Stomach smooth muscle (tissue), 2 donors: Measurements from ENCODE around the gene LIPF.

Experiments used
- H3K27ac ChIP-seq: one replicate; pipeline ENCODE4 v1.7.0; 2013; ENCODE audit warnings: mild to moderate bottlenecking, low read length, inconsistent platforms
- H3K27me3 ChIP-seq, 2 donors: one replicate each; pipeline ENCODE4 v1.7.0; 2013; ENCODE audit warnings: low read length in 2 of 2; ENCODE audit not compliant: insufficient read depth in 2 of 2, control insufficient read depth in 1 of 2
- H3K36me3 ChIP-seq, 2 donors: one replicate each; pipeline ENCODE4 v1.7.0; 2013; ENCODE audit warnings: low read length in 2 of 2; ENCODE audit not compliant: control insufficient read depth in 2 of 2, insufficient read depth in 2 of 2
- H3K4me1 ChIP-seq: one replicate; pipeline ENCODE4 v1.7.0; 2013; ENCODE audit warnings: low read length; ENCODE audit not compliant: control insufficient read depth, insufficient read depth
- H3K4me3 ChIP-seq, 2 donors: one replicate each; pipeline ENCODE4 v1.7.0; 2013; ENCODE audit warnings: low read length in 2 of 2
- H3K9ac ChIP-seq, 2 donors: one replicate each; pipeline ENCODE4 v1.7.0; 2013; ENCODE audit warnings: low read length in 2 of 2, mild to moderate bottlenecking in 1 of 2
- H3K9me3 ChIP-seq, 2 donors: one replicate each; pipeline ENCODE4 v1.7.0; 2013; ENCODE audit warnings: low read length in 2 of 2; ENCODE audit not compliant: control insufficient read depth in 2 of 2
- donor health status: healthy.
- donor health status: Pancreatic carcinoma.

Gene LIPF

GRCh38 chr10:88664142-88664541 lies at the start of gene LIPF:
LIPF (plus strand) TSS chr10:88664442; CDS start chr10:88667298, 2,856 bp downstream.
- H3K36me3 ChIP-seq, result no peaks in the 10 kb centered on the region
- no peak within 1 kb of the TSS for H3K4me3 ChIP-seq
- H3K9me3 ChIP-seq, result no peaks in the 10 kb centered on the region
- H3K27ac ChIP-seq, result no peak within 1 kb of the TSS
- no peaks in the 10 kb centered on the region for H3K27me3 ChIP-seq
- H3K9ac ChIP-seq, result no peak within 1 kb of the TSS
- no peaks in the 10 kb centered on the region for H3K4me1 ChIP-seq

GRCh38 chr10:88616250-88616977 lies 47.8 kb upstream of the LIPF start:
- no peak overlapping the region for H3K9ac ChIP-seq
- no peak overlapping the region for H3K27ac ChIP-seq
- H3K4me3 ChIP-seq, result no peak overlapping the region

GRCh38 chr10:88617772-88618300 lies 46.4 kb upstream of the LIPF start:
- H3K9me3 ChIP-seq, result no peaks in the 10 kb centered on the region
- no peak overlapping the region for H3K27ac ChIP-seq
- H3K9ac ChIP-seq, result no peak overlapping the region
- no peaks in the 10 kb centered on the region for H3K27me3 ChIP-seq
- H3K36me3 ChIP-seq, result no peaks in the 10 kb centered on the region
- no peaks in the 10 kb centered on the region for H3K4me1 ChIP-seq
- no peak overlapping the region for H3K4me3 ChIP-seq

More at GRCh38 chr10:88616250-88616977, 47.8 kb upstream of the LIPF start:
- Histone ChIP-seq H3K9me3 (no peaks in the 10 kb centered on the region), H3K36me3 (no peaks in the 10 kb centered on the region), H3K27me3 (no peaks in the 10 kb centered on the region), H3K4me1 (no peaks in the 10 kb centered on the region)

GRCh38 chr10:88618496-88618895 lies 45.7 kb upstream of the LIPF start:
- Histone ChIP-seq H3K4me3 (no peak overlapping the region), H3K27ac (no peak overlapping the region), H3K4me1 (no peaks in the 10 kb centered on the region), H3K9me3 (no peaks in the 10 kb centered on the region), H3K27me3 (no peaks in the 10 kb centered on the region), H3K36me3 (no peaks in the 10 kb centered on the region), H3K9ac (no peak overlapping the region)

GRCh38 chr10:88620441-88620840 lies 43.8 kb upstream of the LIPF start:
- no peaks in the 10 kb centered on the region for H3K27me3 ChIP-seq
- H3K4me1 ChIP-seq, result no peaks in the 10 kb centered on the region
- no peaks in the 10 kb centered on the region for H3K9me3 ChIP-seq
- H3K9ac ChIP-seq, result no peak overlapping the region
- no peak overlapping the region for H3K27ac ChIP-seq
- H3K36me3 ChIP-seq, result no peaks in the 10 kb centered on the region
- H3K4me3 ChIP-seq, result no peak overlapping the region

GRCh38 chr10:88623835-88624234 lies 40.4 kb upstream of the LIPF start:
- no peaks in the 10 kb centered on the region for H3K9me3 ChIP-seq
- H3K9ac ChIP-seq, result no peak overlapping the region
- no peaks in the 10 kb centered on the region for H3K4me1 ChIP-seq
- no peaks in the 10 kb centered on the region for H3K36me3 ChIP-seq
- no peak overlapping the region for H3K27ac ChIP-seq
- no peaks in the 10 kb centered on the region for H3K27me3 ChIP-seq
- no peak overlapping the region for H3K4me3 ChIP-seq

- H3K4me3 ChIP-seq, result no peak overlapping the region
- no peak overlapping the region for H3K9ac ChIP-seq
- no peaks in the 10 kb centered on the region for H3K27me3 ChIP-seq
- no peak overlapping the region for H3K27ac ChIP-seq
- no peaks in the 10 kb centered on the region for H3K36me3 ChIP-seq
- H3K9me3 ChIP-seq, result no peaks in the 10 kb centered on the region
- no peaks in the 10 kb centered on the region for H3K4me1 ChIP-seq
Observed at GRCh38 chr10:88624840-88625239, 39.4 kb upstream of the LIPF start.

GRCh38 chr10:88640186-88640585 lies 24.1 kb upstream of the LIPF start:
- no peaks in the 10 kb centered on the region for H3K4me1 ChIP-seq
- no peaks in the 10 kb centered on the region for H3K36me3 ChIP-seq
- H3K27me3 ChIP-seq, result no peaks in the 10 kb centered on the region
- H3K9ac ChIP-seq, result no peak overlapping the region
- no peak overlapping the region for H3K27ac ChIP-seq
- no peak overlapping the region for H3K4me3 ChIP-seq
- no peaks in the 10 kb centered on the region for H3K9me3 ChIP-seq

- H3K27ac ChIP-seq, result no peak overlapping the region
- H3K4me3 ChIP-seq, result no peak overlapping the region
- H3K9ac ChIP-seq, result no peak overlapping the region
- no peaks in the 10 kb centered on the region for H3K4me1 ChIP-seq
- no peaks in the 10 kb centered on the region for H3K9me3 ChIP-seq
- H3K27me3 ChIP-seq, result no peaks in the 10 kb centered on the region
- H3K36me3 ChIP-seq, result no peaks in the 10 kb centered on the region
Observed at GRCh38 chr10:88642209-88642608, 22.0 kb upstream of the LIPF start.

GRCh38 chr10:88642963-88643362 lies 21.3 kb upstream of the LIPF start:
- Histone ChIP-seq H3K36me3 (no peaks in the 10 kb centered on the region), H3K9me3 (no peaks in the 10 kb centered on the region), H3K27me3 (no peaks in the 10 kb centered on the region), H3K4me3 (no peak overlapping the region), H3K4me1 (no peaks in the 10 kb centered on the region), H3K9ac (no peak overlapping the region), H3K27ac (no peak overlapping the region)

- no peaks in the 10 kb centered on the region for H3K36me3 ChIP-seq
- H3K4me3 ChIP-seq, result no peak overlapping the region
- no peaks in the 10 kb centered on the region for H3K4me1 ChIP-seq
- H3K27me3 ChIP-seq, result no peaks in the 10 kb centered on the region
- no peak overlapping the region for H3K9ac ChIP-seq
- no peak overlapping the region for H3K27ac ChIP-seq
- no peaks in the 10 kb centered on the region for H3K9me3 ChIP-seq
Observed at GRCh38 chr10:88647061-88647615, 17.1 kb upstream of the LIPF start.
